ENCODE data around the gene PEMT. TPM values are rescaled to one million over a fixed set of nuclear protein-coding genes. Genes with fewer than 3 reads are reported as not detected.

The PEMT gene
- total and polyA plus RNA-seq, 2 donors from 2014 or later, result 36.8 to 52.1 TPM

DNA sequence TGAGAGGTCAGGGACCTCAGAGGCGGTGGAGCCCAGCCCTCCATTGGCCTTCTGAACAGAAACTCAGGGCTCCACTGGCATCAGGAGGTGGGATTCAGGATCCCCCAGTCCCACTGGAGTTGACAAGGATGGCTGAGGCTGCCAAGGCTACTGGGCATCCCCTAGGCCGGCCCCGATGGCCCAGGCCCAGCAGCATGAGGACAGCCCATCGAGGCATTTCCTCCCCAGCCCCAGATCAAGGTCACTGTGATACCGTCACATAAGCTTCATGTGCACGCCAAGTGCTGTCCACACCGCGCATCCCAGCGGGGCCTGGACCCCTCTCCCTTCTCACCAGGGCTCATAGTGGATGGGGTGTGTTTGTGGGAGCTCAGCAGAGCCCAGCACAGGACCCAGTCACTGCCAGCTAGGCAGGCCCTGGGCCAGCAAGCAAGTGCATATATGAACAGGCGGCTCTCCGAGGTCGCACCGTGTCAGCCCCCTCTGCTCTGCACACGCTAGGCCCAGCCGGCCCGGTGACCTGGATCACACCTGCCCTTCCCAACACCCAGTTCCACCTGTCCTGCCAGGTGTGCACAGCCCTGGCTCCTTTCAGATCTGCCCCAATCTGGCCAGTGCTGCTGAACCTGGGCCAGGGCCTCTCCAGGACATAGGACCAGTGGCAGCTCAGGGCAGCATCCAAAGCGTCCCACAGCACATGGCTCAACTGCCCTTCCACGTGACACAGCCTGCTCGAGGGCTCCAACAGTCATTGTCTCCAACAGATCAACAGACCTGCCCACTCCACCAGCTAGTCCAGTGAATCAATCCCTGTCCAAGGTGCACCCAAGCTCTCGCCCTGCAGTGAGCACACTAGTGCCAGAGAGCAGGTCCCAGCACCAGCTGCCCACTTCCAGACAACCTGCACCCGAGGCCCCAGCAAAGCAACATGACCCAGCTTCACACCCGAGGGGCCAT is 62.5 kb downstream of the PEMT start:
- Histone ChIP-seq H3K9me3 (ENCODE audit: control insufficient read depth in 2 of 3, insufficient read depth in 1 of 3, low read length in 3 of 3) (no peaks in the 10 kb centered on the region), H3K4me1 (ENCODE audit: control insufficient read depth in 2 of 3, insufficient read depth in 2 of 3, low read depth in 1 of 3, low read length in 3 of 3) (peaks cover 0 to 4% (median 0%) of the 10 kb centered on the region in 3 donors), H3K9ac (ENCODE audit: low read length in 3 of 3) (no peak overlapping the region), H3K36me3 (ENCODE audit: control insufficient read depth in 2 of 3, insufficient read depth in 3 of 3, low read length in 3 of 3) (no peaks in the 10 kb centered on the region), H3K27me3 (ENCODE audit: control insufficient read depth, insufficient read depth, low read length) (no peaks in the 10 kb centered on the region), H3K4me3 (ENCODE audit: low read length in 3 of 3) (no peak overlapping the region), H3K27ac (ENCODE audit: low read depth in 2 of 2, low read length in 2 of 2) (no peak overlapping the region)
- intact Hi-C loops (cut with DNase I), result no loop called here
- TF ChIP-seq, protein P1, sequence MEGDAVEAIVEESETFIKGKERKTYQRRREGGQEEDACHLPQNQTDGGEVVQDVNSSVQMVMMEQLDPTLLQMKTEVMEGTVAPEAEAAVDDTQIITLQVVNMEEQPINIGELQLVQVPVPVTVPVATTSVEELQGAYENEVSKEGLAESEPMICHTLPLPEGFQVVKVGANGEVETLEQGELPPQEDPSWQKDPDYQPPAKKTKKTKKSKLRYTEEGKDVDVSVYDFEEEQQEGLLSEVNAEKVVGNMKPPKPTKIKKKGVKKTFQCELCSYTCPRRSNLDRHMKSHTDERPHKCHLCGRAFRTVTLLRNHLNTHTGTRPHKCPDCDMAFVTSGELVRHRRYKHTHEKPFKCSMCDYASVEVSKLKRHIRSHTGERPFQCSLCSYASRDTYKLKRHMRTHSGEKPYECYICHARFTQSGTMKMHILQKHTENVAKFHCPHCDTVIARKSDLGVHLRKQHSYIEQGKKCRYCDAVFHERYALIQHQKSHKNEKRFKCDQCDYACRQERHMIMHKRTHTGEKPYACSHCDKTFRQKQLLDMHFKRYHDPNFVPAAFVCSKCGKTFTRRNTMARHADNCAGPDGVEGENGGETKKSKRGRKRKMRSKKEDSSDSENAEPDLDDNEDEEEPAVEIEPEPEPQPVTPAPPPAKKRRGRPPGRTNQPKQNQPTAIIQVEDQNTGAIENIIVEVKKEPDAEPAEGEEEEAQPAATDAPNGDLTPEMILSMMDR (IDR thresholded peaks at IDR 0.05; ENCODE audit: borderline replicate concordance, extremely low read depth, insufficient read depth), result no peak
- no peak for DNase-seq
- FAIRE-seq, result no peak

DNA sequence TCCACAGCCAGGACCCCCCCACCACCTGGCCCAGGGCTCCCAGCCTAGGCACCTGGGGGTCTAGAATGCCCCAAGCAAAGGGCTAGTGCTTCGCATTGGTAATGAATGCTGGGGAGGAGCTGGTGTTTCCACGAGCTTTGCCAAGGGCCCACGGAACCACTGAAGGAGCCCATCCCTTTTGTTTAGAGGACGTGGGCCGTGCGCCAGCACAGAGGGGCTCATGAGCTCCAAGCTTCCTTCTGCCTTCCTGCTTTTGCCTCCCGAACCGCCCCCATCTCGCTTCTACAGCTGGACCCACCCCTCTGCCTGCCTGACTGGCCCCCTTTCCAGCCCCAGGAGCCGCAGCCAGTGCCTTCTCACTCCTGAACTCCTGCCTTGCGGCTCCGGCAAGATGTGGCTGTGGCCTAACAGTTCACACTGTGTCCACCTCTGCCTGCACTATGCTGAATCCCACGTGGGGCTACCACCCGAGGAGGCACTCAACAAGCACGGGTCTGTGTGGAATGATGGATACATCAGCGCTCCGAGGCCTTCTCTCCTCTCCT is 63.5 kb downstream of the PEMT start:
- FAIRE-seq (no peak), DNase-seq (no peak)
- H3K27me3 ChIP-seq (ENCODE audit: control insufficient read depth, insufficient read depth, low read length), result no peaks in the 10 kb centered on the region
- no peak overlapping the region for H3K4me3 ChIP-seq (ENCODE audit: low read length in 3 of 3)
- H3K9me3 ChIP-seq (ENCODE audit: control insufficient read depth in 2 of 3, insufficient read depth in 1 of 3, low read length in 3 of 3), result no peaks in the 10 kb centered on the region
- H3K27ac ChIP-seq (ENCODE audit: low read depth in 2 of 2, low read length in 2 of 2), result no peak overlapping the region
- TF ChIP-seq, protein P1 (IDR thresholded peaks at IDR 0.05; ENCODE audit: borderline replicate concordance, extremely low read depth, insufficient read depth), result no peak
- peaks cover 0 to 4% (median 0%) of the 10 kb centered on the region in 3 donors for H3K4me1 ChIP-seq (ENCODE audit: control insufficient read depth in 2 of 3, insufficient read depth in 2 of 3, low read depth in 1 of 3, low read length in 3 of 3)
- no peaks in the 10 kb centered on the region for H3K36me3 ChIP-seq (ENCODE audit: control insufficient read depth in 2 of 3, insufficient read depth in 3 of 3, low read length in 3 of 3)
- no peak overlapping the region for H3K9ac ChIP-seq (ENCODE audit: low read length in 3 of 3)
- intact Hi-C loops (cut with DNase I), result no loop called here

- intact Hi-C loops (cut with DNase I), result no loop called here
- TF ChIP-seq, protein P1 (IDR thresholded peaks at IDR 0.05; ENCODE audit: borderline replicate concordance, extremely low read depth, insufficient read depth), result no peak
- Histone ChIP-seq H3K27ac (ENCODE audit: low read depth in 2 of 2, low read length in 2 of 2) (no peak overlapping the region), H3K4me3 (ENCODE audit: low read length in 3 of 3) (no peak overlapping the region), H3K9me3 (ENCODE audit: control insufficient read depth in 2 of 3, insufficient read depth in 1 of 3, low read length in 3 of 3) (no peaks in the 10 kb centered on the region), H3K9ac (ENCODE audit: low read length in 3 of 3) (no peak overlapping the region), H3K27me3 (ENCODE audit: control insufficient read depth, insufficient read depth, low read length) (no peaks in the 10 kb centered on the region), H3K36me3 (ENCODE audit: control insufficient read depth in 2 of 3, insufficient read depth in 3 of 3, low read length in 3 of 3) (no peaks in the 10 kb centered on the region), H3K4me1 (ENCODE audit: control insufficient read depth in 2 of 3, insufficient read depth in 2 of 3, low read depth in 1 of 3, low read length in 3 of 3) (peaks cover 0 to 4% (median 0%) of the 10 kb centered on the region in 3 donors)
- no peak for FAIRE-seq
- no peak for DNase-seq
Measured at GRCh38 chr17:17527534-17527933, 64.0 kb downstream of the PEMT start.

Measured in kidney (tissue), 14 donors.